Transverse colon (tissue), 4 donors: ENCODE data around the gene ARHGAP24. TPM values are rescaled to one million over a fixed set of nuclear protein-coding genes. Genes with fewer than 3 reads are reported as not detected.

Experiments
- DNase-seq: peaks from one replicate; pipeline ENCODE4 v3.0.0-alpha.2; 2019
- H3K27ac ChIP-seq, 4 donors: fragments of 200-600 bp; sonication (generic); 2 replicates each; pipeline ENCODE4 v1.5.1; 2016 to 2018; ENCODE audit warnings: inconsistent platforms in 4 of 4
- H3K27me3 ChIP-seq: fragments of 200-600 bp; sonication (generic); 2 replicates; pipeline ENCODE4 v1.5.1; 2017; ENCODE audit warnings: inconsistent platforms
- H3K36me3 ChIP-seq, 4 donors: fragments of 200-600 bp; sonication (generic); 2 replicates each; pipeline ENCODE4 v1.5.1; 2017 to 2019; ENCODE audit warnings: inconsistent platforms in 4 of 4
- H3K4me1 ChIP-seq, 4 donors: fragments of 200-600 bp; sonication (generic); 2 replicates each; pipeline ENCODE4 v1.5.1; 2017 to 2020; ENCODE audit warnings: inconsistent platforms in 4 of 4
- H3K4me3 ChIP-seq, 4 donors: fragments of 200-600 bp; sonication (generic); 1 replicate in 1 of 4; 2 replicates in 3 of 4; pipeline versions ENCODE4 v1.5.1 to v1.6.1; 2017 to 2019; ENCODE audit warnings: inconsistent platforms in 4 of 4
- H3K9me3 ChIP-seq, 2 donors: fragments of 200-600 bp; sonication (generic); 2 replicates each; pipeline ENCODE4 v1.5.1; 2017 to 2019; ENCODE audit warnings: inconsistent platforms in 2 of 2
- EP300 ChIP-seq: sonication (generic); formaldehyde crosslinking; IDR thresholded peaks from one replicate; pipeline ENCODE4 v1.6.1; 2017; ENCODE audit warnings: antibody characterized with exemption, low read depth
- POLR2A ChIP-seq: fragments of 450-650 bp; IDR thresholded peaks from one replicate; pipeline ENCODE4 v1.6.1; 2016; ENCODE audit warnings: antibody characterized with exemption, mild to moderate bottlenecking, moderate library complexity
- POLR2AphosphoS5 ChIP-seq, 3 donors: sonication (generic); formaldehyde crosslinking; IDR thresholded peaks; one replicate each; pipeline ENCODE4 v1.6.1; 2016; ENCODE audit warnings: antibody characterized with exemption in 3 of 3
- WGBS, 2 donors: methylation state at CpG; one replicate each; pipeline ENCODE4 v1.1.5; 2018; ENCODE audit warnings: low coverage in 1 of 2; 5-methylcytosine and 5-hydroxymethylcytosine counted together
- in situ Hi-C, 4 donors: fragments of 200-750 bp; cut with MboI; loops; one replicate each; pipeline versions ENCODE4 v1.15.0 to v1.15.1; 2017; ENCODE audit warnings: low sequenced_read_pairs in 3 of 4, low pct_ligation_motif_present in 1 of 4, low pct_unique_long_range_greater_than_20kb in 1 of 4
- intact Hi-C: fragments of 100-400 bp; cut with DNase I; formaldehyde crosslinking; loops from one replicate; pipeline ENCODE4 v1.15.1; 2023; ENCODE audit warnings: low total_unique reads
- total RNA-seq, 4 donors: library from RNA; depleted of rRNA; stranded (reverse); fragments of >200 nt; gene quantifications; one replicate each; pipeline ENCODE4 v1.1.0, GENCODE V29; 2016
- TF ChIP-seq, protein P1 (sequence below), 5 experiments: fragments of 200-600 bp in 3 of 5; fragments of 450-650 bp in 2 of 5; sonication (generic) in 3 of 5; IDR thresholded peaks; 1 replicate in 2 of 5; 2 replicates in 3 of 5; pipeline ENCODE4 v1.5.1; 2016 to 2017; ENCODE audit warnings: antibody characterized with exemption in 5 of 5, inconsistent platforms in 3 of 5, mild to moderate bottlenecking in 2 of 5, moderate library complexity in 1 of 5

ARHGAP24 gene
- total RNA-seq, 4 donors from 2014 or later = 4.2 to 32.0 (median 12.6) TPM

DNA sequence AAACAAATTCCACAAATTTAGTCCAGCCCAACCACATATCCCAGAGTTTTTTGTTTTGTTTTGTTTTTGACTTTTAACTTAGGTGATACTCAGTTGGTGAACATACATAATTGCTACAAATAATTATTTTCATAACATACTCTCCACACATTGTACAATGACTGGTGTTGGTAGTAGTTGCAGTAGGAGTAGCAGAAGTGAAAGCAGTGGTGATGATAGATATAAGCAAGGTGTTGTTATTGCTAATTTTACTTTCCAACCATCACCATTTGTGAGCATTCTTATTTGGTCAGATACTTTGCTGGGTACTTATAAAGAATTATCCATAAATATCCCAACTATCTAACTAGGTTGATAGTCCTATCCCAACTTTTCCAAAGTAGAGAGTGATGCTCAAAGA, 47.3 kb downstream of the ARHGAP24 start:
- Histone ChIP-seq H3K4me1 (no peaks in the 10 kb centered on the region), H3K27me3 (no peaks in the 10 kb centered on the region), H3K9me3 (no peaks in the 10 kb centered on the region), H3K27ac (no peak overlapping the region), H3K4me3 (no peak overlapping the region), H3K36me3 (no peaks in the 10 kb centered on the region)
- DNase-seq = no peak
- intact Hi-C loops (no loop called here), in situ Hi-C loops (no loop called here)
- TF ChIP-seq POLR2AphosphoS5 (IDR thresholded peaks at IDR 0.05) (no peak), POLR2A (no peak), EP300 (no peak)
- TF ChIP-seq, protein P1, sequence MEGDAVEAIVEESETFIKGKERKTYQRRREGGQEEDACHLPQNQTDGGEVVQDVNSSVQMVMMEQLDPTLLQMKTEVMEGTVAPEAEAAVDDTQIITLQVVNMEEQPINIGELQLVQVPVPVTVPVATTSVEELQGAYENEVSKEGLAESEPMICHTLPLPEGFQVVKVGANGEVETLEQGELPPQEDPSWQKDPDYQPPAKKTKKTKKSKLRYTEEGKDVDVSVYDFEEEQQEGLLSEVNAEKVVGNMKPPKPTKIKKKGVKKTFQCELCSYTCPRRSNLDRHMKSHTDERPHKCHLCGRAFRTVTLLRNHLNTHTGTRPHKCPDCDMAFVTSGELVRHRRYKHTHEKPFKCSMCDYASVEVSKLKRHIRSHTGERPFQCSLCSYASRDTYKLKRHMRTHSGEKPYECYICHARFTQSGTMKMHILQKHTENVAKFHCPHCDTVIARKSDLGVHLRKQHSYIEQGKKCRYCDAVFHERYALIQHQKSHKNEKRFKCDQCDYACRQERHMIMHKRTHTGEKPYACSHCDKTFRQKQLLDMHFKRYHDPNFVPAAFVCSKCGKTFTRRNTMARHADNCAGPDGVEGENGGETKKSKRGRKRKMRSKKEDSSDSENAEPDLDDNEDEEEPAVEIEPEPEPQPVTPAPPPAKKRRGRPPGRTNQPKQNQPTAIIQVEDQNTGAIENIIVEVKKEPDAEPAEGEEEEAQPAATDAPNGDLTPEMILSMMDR (IDR thresholded peaks at IDR 0.05) = no peak

GRCh38 chr4:85522836-85523235, 47.9 kb downstream of the ARHGAP24 start:
- Histone ChIP-seq H3K27ac (no peak overlapping the region), H3K36me3 (no peaks in the 10 kb centered on the region), H3K4me1 (no peaks in the 10 kb centered on the region), H3K27me3 (no peaks in the 10 kb centered on the region), H3K4me3 (no peak overlapping the region), H3K9me3 (no peaks in the 10 kb centered on the region)
- TF ChIP-seq POLR2AphosphoS5 (IDR thresholded peaks at IDR 0.05) (no peak), POLR2A (no peak), EP300 (no peak)
- TF ChIP-seq, protein P1 (IDR thresholded peaks at IDR 0.05) = no peak
- in situ Hi-C loops (no loop called here), intact Hi-C loops (no loop called here)
- no peak for DNase-seq
- 81 to 89% methylated on average over 3 of the region's 3 CpGs for WGBS, 2 donors

DNA sequence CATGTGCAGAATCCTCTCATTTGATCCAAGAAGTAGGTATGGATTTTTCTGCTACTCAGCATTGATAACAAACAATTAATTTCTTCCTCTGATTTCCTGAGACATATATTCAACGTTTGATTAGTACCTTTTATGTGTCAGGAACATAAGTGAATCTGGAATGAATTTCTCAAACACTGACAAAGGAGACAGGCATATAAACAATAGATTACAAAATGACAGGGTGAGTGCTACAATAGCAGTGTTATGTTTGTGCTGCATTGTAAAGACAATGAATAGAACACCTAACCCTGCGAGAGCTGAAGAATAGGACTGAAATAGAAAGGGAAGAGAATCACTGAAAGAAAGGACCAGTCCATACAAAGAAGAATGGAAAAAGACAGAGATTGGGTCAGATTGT, 52.9 kb downstream of the ARHGAP24 start:
- TF ChIP-seq POLR2A = no peak
- TF ChIP-seq EP300 = no peak
- no peak for TF ChIP-seq POLR2AphosphoS5 (IDR thresholded peaks at IDR 0.05)
- TF ChIP-seq, protein P1 (IDR thresholded peaks at IDR 0.05) = no peak
- no peak overlapping the region for H3K4me3 ChIP-seq
- no peaks in the 10 kb centered on the region for H3K36me3 ChIP-seq
- H3K4me1 ChIP-seq = no peaks in the 10 kb centered on the region
- intact Hi-C loops = no loop called here
- H3K27me3 ChIP-seq = no peaks in the 10 kb centered on the region
- no peak overlapping the region for H3K27ac ChIP-seq
- WGBS, 2 donors = 56 to 61% methylated on average over 2 of the region's 2 CpGs
- H3K9me3 ChIP-seq = no peaks in the 10 kb centered on the region
- in situ Hi-C loops = no loop called here
- no peak for DNase-seq

- H3K27ac ChIP-seq = no peak overlapping the region
- H3K36me3 ChIP-seq = no peaks in the 10 kb centered on the region
- DNase-seq = no peak
- H3K27me3 ChIP-seq = no peaks in the 10 kb centered on the region
- H3K9me3 ChIP-seq = no peaks in the 10 kb centered on the region
- no peaks in the 10 kb centered on the region for H3K4me1 ChIP-seq
- in situ Hi-C loops = no loop called here
- 77 to 92% methylated on average over 1 of the region's 1 CpG for WGBS, 2 donors
- TF ChIP-seq, protein P1 (IDR thresholded peaks at IDR 0.05) = no peak
- no peak for TF ChIP-seq POLR2AphosphoS5 (IDR thresholded peaks at IDR 0.05)
- no peak overlapping the region for H3K4me3 ChIP-seq
- intact Hi-C loops = no loop called here
These were observed 56.8 kb downstream of the ARHGAP24 start for GRCh38 chr4:85531560-85532341.
